MM.1S (cell line): Measurements from ENCODE around the gene XYLT1.

Experiments used
- EZH2 ChIP-seq: fragments of 300-600 bp; sonication (generic); optimal IDR thresholded peaks from 2 replicates; pipeline ENCODE3; 2017; ENCODE audit warnings: low read depth, mild to moderate bottlenecking, antibody characterized with exemption, low read length, mixed read lengths
- TF ChIP-seq, protein P1 (sequence below): fragments of 300-600 bp; sonication (generic); IDR thresholded peaks from 2 replicates; pipeline ENCODE4 v1.5.1; 2016; ENCODE audit warnings: antibody characterized with exemption, low read length, mixed read lengths

DNA sequence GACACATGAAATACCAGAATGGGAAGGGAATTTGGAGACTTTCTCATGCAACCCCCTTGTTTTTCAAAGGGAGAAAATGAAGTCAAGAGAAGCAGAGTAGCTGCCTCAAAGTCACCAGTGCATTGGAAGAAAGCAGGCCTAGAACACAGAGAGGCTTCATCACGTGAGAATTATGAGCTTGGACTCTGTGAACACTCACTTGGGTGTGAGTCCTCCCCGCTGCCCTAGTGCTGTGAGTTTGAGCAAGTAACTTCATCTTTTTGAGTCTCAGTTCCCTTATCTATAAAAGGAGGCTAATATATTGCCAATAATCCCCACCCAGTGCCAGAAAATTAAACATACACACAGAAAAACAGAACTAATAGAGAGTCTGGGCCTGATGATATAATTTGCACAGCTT, 315.8 kb downstream of the XYLT1 start:
- TF ChIP-seq, protein P1, sequence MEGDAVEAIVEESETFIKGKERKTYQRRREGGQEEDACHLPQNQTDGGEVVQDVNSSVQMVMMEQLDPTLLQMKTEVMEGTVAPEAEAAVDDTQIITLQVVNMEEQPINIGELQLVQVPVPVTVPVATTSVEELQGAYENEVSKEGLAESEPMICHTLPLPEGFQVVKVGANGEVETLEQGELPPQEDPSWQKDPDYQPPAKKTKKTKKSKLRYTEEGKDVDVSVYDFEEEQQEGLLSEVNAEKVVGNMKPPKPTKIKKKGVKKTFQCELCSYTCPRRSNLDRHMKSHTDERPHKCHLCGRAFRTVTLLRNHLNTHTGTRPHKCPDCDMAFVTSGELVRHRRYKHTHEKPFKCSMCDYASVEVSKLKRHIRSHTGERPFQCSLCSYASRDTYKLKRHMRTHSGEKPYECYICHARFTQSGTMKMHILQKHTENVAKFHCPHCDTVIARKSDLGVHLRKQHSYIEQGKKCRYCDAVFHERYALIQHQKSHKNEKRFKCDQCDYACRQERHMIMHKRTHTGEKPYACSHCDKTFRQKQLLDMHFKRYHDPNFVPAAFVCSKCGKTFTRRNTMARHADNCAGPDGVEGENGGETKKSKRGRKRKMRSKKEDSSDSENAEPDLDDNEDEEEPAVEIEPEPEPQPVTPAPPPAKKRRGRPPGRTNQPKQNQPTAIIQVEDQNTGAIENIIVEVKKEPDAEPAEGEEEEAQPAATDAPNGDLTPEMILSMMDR, result no peak
- no peak for TF ChIP-seq EZH2
